ENCODE results near the gene TC2N. TPM values are rescaled to one million over a fixed set of nuclear protein-coding genes. Genes with fewer than 3 reads are reported as not detected.

TC2N gene
- total RNA-seq, 1 donor from 2014 or later = 2.5 TPM

DNA sequence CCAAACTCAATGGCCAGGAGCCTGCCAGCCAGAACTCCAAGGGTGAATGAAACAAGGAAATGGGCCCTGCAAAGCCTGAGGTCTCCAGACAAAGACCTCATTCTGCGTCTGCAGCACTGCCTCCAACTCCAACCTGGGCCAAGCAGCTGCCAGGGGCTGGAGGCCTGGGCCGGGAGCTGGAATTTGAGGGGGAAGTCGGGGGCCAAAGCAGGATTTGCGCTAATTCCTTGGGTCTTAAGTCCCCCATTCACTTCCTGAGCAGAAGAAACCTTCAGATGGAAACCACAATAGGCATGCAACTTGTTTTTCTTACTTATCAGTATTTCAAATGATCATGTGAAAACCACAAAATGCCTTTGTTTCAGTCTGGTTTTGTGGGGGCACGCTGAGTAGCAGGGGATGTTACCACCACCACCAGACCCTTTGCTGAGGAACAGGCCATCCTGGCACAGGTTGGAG, 23.0 kb upstream of the TC2N start:
- no peaks in the 10 kb centered on the region for H3K9me3 Mint-ChIP-seq (ENCODE audit: unreplicated experiment)
- no peak overlapping the region for H3K27ac Mint-ChIP-seq (ENCODE audit: unreplicated experiment)
- H3K36me3 Mint-ChIP-seq (ENCODE audit: unreplicated experiment) = no peaks in the 10 kb centered on the region
- no peak overlapping the region for H3K4me3 Mint-ChIP-seq (ENCODE audit: unreplicated experiment)
- no peaks in the 10 kb centered on the region for H3K4me1 Mint-ChIP-seq (ENCODE audit: low read depth, unreplicated experiment)
- no peak for DNase-seq
- peaks cover 3% of the 10 kb centered on the region for H3K27me3 Mint-ChIP-seq (ENCODE audit: unreplicated experiment)
- TF ChIP-seq, protein P1, sequence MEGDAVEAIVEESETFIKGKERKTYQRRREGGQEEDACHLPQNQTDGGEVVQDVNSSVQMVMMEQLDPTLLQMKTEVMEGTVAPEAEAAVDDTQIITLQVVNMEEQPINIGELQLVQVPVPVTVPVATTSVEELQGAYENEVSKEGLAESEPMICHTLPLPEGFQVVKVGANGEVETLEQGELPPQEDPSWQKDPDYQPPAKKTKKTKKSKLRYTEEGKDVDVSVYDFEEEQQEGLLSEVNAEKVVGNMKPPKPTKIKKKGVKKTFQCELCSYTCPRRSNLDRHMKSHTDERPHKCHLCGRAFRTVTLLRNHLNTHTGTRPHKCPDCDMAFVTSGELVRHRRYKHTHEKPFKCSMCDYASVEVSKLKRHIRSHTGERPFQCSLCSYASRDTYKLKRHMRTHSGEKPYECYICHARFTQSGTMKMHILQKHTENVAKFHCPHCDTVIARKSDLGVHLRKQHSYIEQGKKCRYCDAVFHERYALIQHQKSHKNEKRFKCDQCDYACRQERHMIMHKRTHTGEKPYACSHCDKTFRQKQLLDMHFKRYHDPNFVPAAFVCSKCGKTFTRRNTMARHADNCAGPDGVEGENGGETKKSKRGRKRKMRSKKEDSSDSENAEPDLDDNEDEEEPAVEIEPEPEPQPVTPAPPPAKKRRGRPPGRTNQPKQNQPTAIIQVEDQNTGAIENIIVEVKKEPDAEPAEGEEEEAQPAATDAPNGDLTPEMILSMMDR (IDR thresholded peaks at IDR 0.05; ENCODE audit: partially characterized antibody, unreplicated experiment) = no peak

DNA sequence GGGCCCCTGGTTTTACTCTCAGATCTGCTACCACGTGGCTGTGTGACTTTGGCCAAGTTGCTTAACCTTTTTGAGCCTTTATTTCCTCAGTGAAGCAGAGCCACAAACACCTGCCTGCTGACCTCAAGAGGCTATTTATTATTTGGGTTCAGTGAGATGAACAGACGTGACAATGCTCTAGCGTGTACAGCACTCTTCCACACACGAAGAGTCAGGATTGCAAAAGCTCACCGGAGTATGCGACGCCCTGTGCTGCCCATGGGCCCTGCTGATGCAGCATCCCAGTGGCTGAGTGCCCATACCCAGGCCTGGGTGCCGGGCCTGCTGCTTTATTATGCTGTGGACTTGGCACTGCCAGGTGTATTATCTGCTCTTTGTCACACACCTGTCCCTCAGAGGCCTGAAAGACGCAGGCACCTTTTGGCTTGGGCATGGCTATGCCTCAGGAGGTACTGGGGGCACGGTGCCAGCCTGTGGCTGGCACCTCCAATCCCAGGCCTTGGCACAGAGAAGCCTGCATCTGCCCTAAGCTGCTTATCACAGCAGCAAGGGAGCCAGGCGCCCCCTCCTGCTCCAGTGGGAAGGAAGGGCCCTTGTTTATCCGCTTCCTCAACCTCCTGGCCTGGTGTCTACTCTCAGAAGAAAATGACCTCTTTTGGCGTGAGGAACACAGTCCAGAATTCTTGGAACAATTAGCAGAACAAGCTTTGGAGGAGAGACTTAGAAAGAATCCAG, 22.3 kb upstream of the TC2N start:
- H3K27me3 Mint-ChIP-seq (ENCODE audit: unreplicated experiment) = peaks cover 3% of the 10 kb centered on the region
- DNase-seq = no peak

DNA sequence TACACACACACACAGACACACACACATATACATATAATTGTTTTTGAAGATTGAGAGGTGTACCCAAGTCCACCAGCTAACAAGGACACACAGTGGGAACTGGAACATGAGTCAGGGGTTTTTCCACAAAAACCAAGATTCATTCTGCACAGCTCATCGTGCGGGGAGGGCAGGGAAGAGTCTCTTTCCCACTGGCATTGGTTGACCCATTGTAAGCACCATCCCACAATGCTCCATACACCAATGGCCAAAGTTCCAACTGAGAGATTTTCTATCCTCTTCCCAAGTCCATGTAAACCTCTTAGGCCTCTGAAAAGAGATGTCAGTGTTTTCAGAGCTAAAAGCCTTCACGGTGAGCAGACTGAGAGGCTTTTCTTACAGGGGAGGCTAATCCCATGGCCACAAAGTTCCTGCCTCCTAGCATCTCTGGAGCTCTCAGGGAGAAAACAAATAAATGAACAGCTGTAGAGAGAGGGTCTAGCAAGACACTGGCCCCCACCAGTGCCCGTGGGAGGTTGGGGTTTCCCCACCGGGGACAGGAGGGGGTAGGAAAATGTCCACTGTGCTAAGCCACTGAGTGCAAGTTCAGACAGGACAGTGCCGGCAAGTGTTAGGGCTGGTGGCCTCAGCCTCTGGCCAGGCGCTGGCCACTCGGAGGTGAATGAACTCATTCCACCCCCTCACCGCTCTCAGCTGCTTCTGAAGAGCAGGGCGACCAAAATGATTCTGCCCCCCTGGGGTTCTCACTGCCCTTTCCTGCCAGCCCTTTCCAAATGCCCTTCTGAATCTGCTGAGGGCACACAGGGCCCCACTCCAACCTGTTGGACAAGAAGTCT, 21.5 kb upstream of the TC2N start:
- no peak for DNase-seq
- Mint-ChIP-seq H3K36me3 (ENCODE audit: unreplicated experiment) (no peaks in the 10 kb centered on the region), H3K27ac (ENCODE audit: unreplicated experiment) (no peak overlapping the region), H3K4me3 (ENCODE audit: unreplicated experiment) (no peak overlapping the region), H3K4me1 (ENCODE audit: low read depth, unreplicated experiment) (no peaks in the 10 kb centered on the region), H3K27me3 (ENCODE audit: unreplicated experiment) (peaks cover 3% of the 10 kb centered on the region), H3K9me3 (ENCODE audit: unreplicated experiment) (no peaks in the 10 kb centered on the region)
- TF ChIP-seq, protein P1 (IDR thresholded peaks at IDR 0.05; ENCODE audit: partially characterized antibody, unreplicated experiment) = no peak

More for the DNA sequence above, 22.3 kb upstream of the TC2N start:
- TF ChIP-seq, protein P1 (IDR thresholded peaks at IDR 0.05; ENCODE audit: partially characterized antibody, unreplicated experiment) = no peak
- Mint-ChIP-seq H3K4me1 (ENCODE audit: low read depth, unreplicated experiment) (no peaks in the 10 kb centered on the region), H3K9me3 (ENCODE audit: unreplicated experiment) (no peaks in the 10 kb centered on the region), H3K36me3 (ENCODE audit: unreplicated experiment) (no peaks in the 10 kb centered on the region), H3K27ac (ENCODE audit: unreplicated experiment) (no peak overlapping the region), H3K4me3 (ENCODE audit: unreplicated experiment) (no peak overlapping the region)

DNA sequence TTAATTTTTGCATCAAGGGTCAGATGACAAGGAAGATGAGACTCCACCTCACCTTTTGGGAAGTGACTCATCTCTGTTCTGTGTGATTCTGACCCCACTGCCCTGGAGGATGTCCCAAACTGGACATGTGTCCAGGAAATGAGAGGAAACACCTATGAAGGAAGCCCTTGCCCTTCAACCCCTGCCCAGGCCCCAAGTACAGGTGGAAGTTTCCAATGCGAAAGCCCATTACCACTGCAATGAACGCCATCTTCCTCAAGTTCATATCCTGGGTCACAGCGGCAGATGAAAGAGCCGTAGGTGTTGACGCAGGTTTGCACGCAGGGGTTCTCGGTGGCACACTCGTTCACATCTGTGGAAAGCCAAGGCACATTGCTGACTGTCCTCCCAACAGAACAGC, 19.6 kb upstream of the TC2N start:
- no peaks in the 10 kb centered on the region for H3K36me3 Mint-ChIP-seq (ENCODE audit: unreplicated experiment)
- H3K4me3 Mint-ChIP-seq (ENCODE audit: unreplicated experiment) = no peak overlapping the region
- no peak for DNase-seq
- peaks cover 3% of the 10 kb centered on the region for H3K27me3 Mint-ChIP-seq (ENCODE audit: unreplicated experiment)
- TF ChIP-seq, protein P1 (IDR thresholded peaks at IDR 0.05; ENCODE audit: partially characterized antibody, unreplicated experiment) = no peak
- no peaks in the 10 kb centered on the region for H3K4me1 Mint-ChIP-seq (ENCODE audit: low read depth, unreplicated experiment)
- no peak overlapping the region for H3K27ac Mint-ChIP-seq (ENCODE audit: unreplicated experiment)
- H3K9me3 Mint-ChIP-seq (ENCODE audit: unreplicated experiment) = no peaks in the 10 kb centered on the region

DNA sequence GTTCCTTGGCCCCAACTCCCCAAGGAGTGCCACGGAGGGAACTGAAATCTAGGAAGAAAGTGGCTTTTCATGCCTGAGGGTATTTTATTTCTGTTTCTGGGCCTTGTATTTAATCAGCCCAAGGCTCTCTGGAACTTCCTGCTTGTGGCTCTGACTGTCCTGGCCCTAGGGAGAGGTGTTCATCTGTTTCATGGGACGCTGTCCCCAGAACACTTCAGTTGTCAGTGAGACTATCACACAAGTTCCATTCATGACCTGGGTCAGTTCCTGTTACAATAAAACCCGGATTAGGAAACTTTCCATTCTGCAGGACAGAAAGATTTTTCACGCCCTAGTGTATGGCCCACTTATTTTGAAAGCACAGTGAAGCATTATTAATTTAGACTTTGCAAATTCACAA, 18.5 kb upstream of the TC2N start:
- H3K4me1 Mint-ChIP-seq (ENCODE audit: low read depth, unreplicated experiment) = no peaks in the 10 kb centered on the region
- no peaks in the 10 kb centered on the region for H3K9me3 Mint-ChIP-seq (ENCODE audit: unreplicated experiment)
- peaks cover 5% of the 10 kb centered on the region for H3K27me3 Mint-ChIP-seq (ENCODE audit: unreplicated experiment)
- H3K36me3 Mint-ChIP-seq (ENCODE audit: unreplicated experiment) = no peaks in the 10 kb centered on the region
- H3K27ac Mint-ChIP-seq (ENCODE audit: unreplicated experiment) = no peak overlapping the region
- no peak overlapping the region for H3K4me3 Mint-ChIP-seq (ENCODE audit: unreplicated experiment)
- no peak for DNase-seq
- TF ChIP-seq, protein P1 (IDR thresholded peaks at IDR 0.05; ENCODE audit: partially characterized antibody, unreplicated experiment) = no peak

Measured in glutamatergic neuron (in vitro differentiated cells).